K562 (cell line): Measurements from ENCODE around the gene SEPTIN8. TPM values are rescaled to one million over a fixed set of nuclear protein-coding genes. Genes with fewer than 3 reads are reported as not detected.

Source experiments
- ATAC-seq: fragments of 200-7000 bp; cut with Tn5 transposase; 3 replicates; pipeline ENCODE4 v1.9.1; 2020; ENCODE audit warnings: moderate library complexity
- BruUV-seq: library from RNA; stranded (reverse); fragments of 400-500 nt; replicated peaks from 2 replicates; lab custom pipeline; 2021; lab: Mats Ljungman, UMichigan
- CTCF ChIA-PET: fragments of 300-600 bp; formaldehyde crosslinking; extraction: SDS; loops from one replicate; lab custom pipeline; 2021; ENCODE audit warnings: low intra/inter-chr PET ratio; lab: Yijun Ruan, JAX
- POLR2A ChIA-PET: fragments of 300-600, 350-650 bp; sonication (Branson Sonifier 250); formaldehyde crosslinking; extraction: SDS; loops from one replicate; lab custom pipeline; 2021; ENCODE audit warnings: antibody characterized with exemption, inconsistent platforms; lab: Yijun Ruan, JAX
- DNase-seq, 4 experiments: peaks; one replicate each; pipeline versions ENCODE4 v3.0.0 to v3.0.0-alpha.2; 2011 to 2018; ENCODE audit warnings: low spot score in 3 of 4, mixed read lengths in 3 of 4; ENCODE audit errors: extremely low read depth in 1 of 4
- FAIRE-seq: peaks from 2 replicates; lab custom pipeline; 2011; peaks lifted over from hg19 to GRCh38; lab: Jason Lieb, UNC
- H2AFZ ChIP-seq: 2 replicates; pipeline ENCODE4 v1.6.0; 2011; ENCODE audit warnings: low read depth, low read length, control low read depth, inconsistent platforms
- H3K27ac ChIP-seq: fragments of 200-600 bp; 3 replicates; pipeline ENCODE4 v1.8.0; 2011; ENCODE audit warnings: low read depth, mild to moderate bottlenecking, control low read depth, inconsistent platforms, low read length, moderate library complexity, mixed read lengths; ENCODE audit errors: extremely low read depth
- H3K27me3 ChIP-seq, 2 experiments: fragments of 300-600 bp in 1 of 2; 2 replicates in 1 of 2; 3 replicates in 1 of 2; pipeline versions ENCODE4 v1.6.0 to v1.8.0; 2011; ENCODE audit warnings: inconsistent platforms in 2 of 2, low read length in 2 of 2, mild to moderate bottlenecking in 1 of 2, mixed read lengths in 1 of 2, moderate library complexity in 1 of 2; ENCODE audit not compliant: control insufficient read depth in 2 of 2, insufficient read depth in 2 of 2
- H3K36me3 ChIP-seq: fragments of 300-600 bp; 3 replicates; pipeline ENCODE4 v1.8.0; 2011; ENCODE audit warnings: mild to moderate bottlenecking, low read length, inconsistent platforms; ENCODE audit not compliant: control insufficient read depth, insufficient read depth
- H3K4me1 ChIP-seq, 2 experiments: fragments of 200-600 bp in 1 of 2; replicated peaks in 1 of 2; 2 replicates in 1 of 2; 3 replicates in 1 of 2; pipeline versions ENCODE4 v1.5.1 to v1.8.0; 2011; ENCODE audit warnings: inconsistent platforms in 2 of 2, low read length in 2 of 2, mild to moderate bottlenecking in 1 of 2, mixed read lengths in 1 of 2, moderate library complexity in 1 of 2; ENCODE audit not compliant: control insufficient read depth in 2 of 2, insufficient read depth in 2 of 2
- H3K4me2 ChIP-seq: 2 replicates; pipeline ENCODE4 v1.6.1; 2011; ENCODE audit warnings: low read length, control low read depth, inconsistent platforms, mixed read lengths; ENCODE audit not compliant: insufficient read depth
- H3K4me3 ChIP-seq: fragments of 200-600 bp; sonication (generic), shearing (Covaris generic); 2 replicates; pipeline ENCODE4 v1.5.1; 2016; ENCODE audit warnings: control low read depth, inconsistent platforms
- H3K79me2 ChIP-seq: fragments of 200-600 bp; 3 replicates; pipeline ENCODE4 v1.8.0; 2011; ENCODE audit warnings: low read length, inconsistent platforms; ENCODE audit not compliant: control insufficient read depth, insufficient read depth
- H3K9ac ChIP-seq, 2 experiments: 2 replicates each; pipeline versions ENCODE4 v1.6.0 to v1.6.1; 2011; ENCODE audit warnings: low read depth in 2 of 2, low read length in 2 of 2, control low read depth in 1 of 2, inconsistent platforms in 1 of 2, mild to moderate bottlenecking in 1 of 2, mixed read lengths in 1 of 2; ENCODE audit not compliant: insufficient read depth in 1 of 2
- H3K9me1 ChIP-seq: one replicate; pipeline ENCODE4 v1.6.0; 2011; ENCODE audit warnings: inconsistent platforms, mild to moderate bottlenecking, low read length, moderate library complexity; ENCODE audit not compliant: control insufficient read depth, insufficient read depth
- H3K9me3 ChIP-seq: replicated peaks from 2 replicates; pipeline ENCODE4 v1.5.1; 2011; ENCODE audit warnings: low read depth, low read length, inconsistent platforms; ENCODE audit not compliant: control insufficient read depth, insufficient read depth
- H4K20me1 ChIP-seq: replicated peaks from 2 replicates; pipeline ENCODE4 v1.6.1; 2011; ENCODE audit warnings: low read length, inconsistent platforms, mixed read lengths; ENCODE audit not compliant: control insufficient read depth, insufficient read depth
- BRCA1 ChIP-seq, 2 experiments: fragments of 450-650 bp in 1 of 2; sonication (generic) in 1 of 2; formaldehyde crosslinking in 1 of 2; IDR thresholded peaks; 2 replicates each; pipeline versions ENCODE4 v1.5.0 to v1.6.1; 2017 to 2020; ENCODE audit warnings: mild to moderate bottlenecking in 1 of 2, missing genetic modification reagents in 1 of 2
- CREBBP ChIP-seq: IDR thresholded peaks from one replicate; pipeline ENCODE4 v1.6.1; 2012; ENCODE audit warnings: low read depth, mild to moderate bottlenecking, control low read depth, inconsistent platforms, low read length
- FOXK1 ChIP-seq: sonication (generic); formaldehyde crosslinking; IDR thresholded peaks from 2 replicates; pipeline ENCODE4 v1.8.0; 2022; ENCODE audit warnings: missing genetic modification reagents, mild to moderate bottlenecking, borderline replicate concordance
- HNRNPK ChIP-seq: fragments of 200-400 bp; formaldehyde crosslinking; IDR thresholded peaks from one replicate; pipeline ENCODE4 v1.6.1; 2018; ENCODE audit warnings: mild to moderate bottlenecking, low read depth, low read length; ENCODE audit not compliant: poor library complexity, severe bottlenecking
- KLF16 ChIP-seq: IDR thresholded peaks from 2 replicates; pipeline ENCODE4 v1.6.1; 2016; ENCODE audit warnings: antibody characterized with exemption
- MIER1 ChIP-seq: fragments of 450-650 bp; IDR thresholded peaks from 2 replicates; pipeline ENCODE4 v1.6.1; 2016; ENCODE audit warnings: antibody characterized with exemption, mild to moderate bottlenecking, low read depth
- SAFB ChIP-seq: fragments of 200-400 bp; formaldehyde crosslinking; IDR thresholded peaks from 2 replicates; pipeline ENCODE4 v1.6.1; 2017; ENCODE audit warnings: low read depth, low read length, borderline replicate concordance
- SMARCB1 ChIP-seq: IDR thresholded peaks from 2 replicates; pipeline ENCODE4 v1.6.1; 2011; ENCODE audit warnings: improper control_type of control experiment, low read depth; ENCODE audit not compliant: insufficient read length
- SOX6 ChIP-seq: fragments of 450-650 bp; IDR thresholded peaks from 2 replicates; pipeline ENCODE4 v1.6.1; 2014; ENCODE audit warnings: mild to moderate bottlenecking
- SPI1 ChIP-seq: IDR thresholded peaks from 2 replicates; pipeline ENCODE4 v1.6.1; 2011; ENCODE audit warnings: low read depth, low read length, control low read depth, borderline replicate concordance
- TFAP4 ChIP-seq: sonication (generic); formaldehyde crosslinking; IDR thresholded peaks from 2 replicates; pipeline ENCODE4 v1.8.0; 2022; ENCODE audit warnings: missing genetic modification reagents, mild to moderate bottlenecking, moderate library complexity, borderline replicate concordance
- ZBTB17 ChIP-seq: fragments of 450-650 bp; formaldehyde crosslinking; IDR thresholded peaks from 2 replicates; pipeline ENCODE4 v1.4.0; 2020; ENCODE audit warnings: mild to moderate bottlenecking
- ZNF217 ChIP-seq: sonication (generic); formaldehyde crosslinking; IDR thresholded peaks from 2 replicates; pipeline ENCODE4 v1.8.0; 2022; ENCODE audit warnings: mild to moderate bottlenecking, missing genetic modification reagents
- ZNF668 ChIP-seq: fragments of 250-450 bp; sonication (Bioruptor Pico); IDR thresholded peaks from 2 replicates; pipeline ENCODE4 v1.8.0; 2022; ENCODE audit warnings: mild to moderate bottlenecking, inconsistent platforms
- WGBS: fragments of 100-300 bp; shearing (Covaris generic); methylation state at CpG from one replicate; pipeline ENCODE4 v1.1.6; 2016; ENCODE audit warnings: low coverage, mixed read lengths; ENCODE audit not compliant: insufficient coverage; ENCODE audit errors: missing lambda C conversion rate; 5-methylcytosine and 5-hydroxymethylcytosine counted together
- in situ Hi-C: fragments of 300-500 bp; cut with MboI; formaldehyde crosslinking; loops from 4 replicates; pipeline ENCODE4 v1.15.0; 2018; ENCODE audit warnings: inconsistent platforms, mixed read lengths
- intact Hi-C: fragments of 100-400 bp; cut with micrococcal nuclease; formaldehyde crosslinking; loops from 2 replicates; pipeline ENCODE4 v1.14.2; 2022
- polyA plus RNA-seq, 8 experiments: library from polyadenylated mRNA; depleted of rRNA in 4 of 8; stranded (reverse) in 5 of 8; unstranded in 3 of 8; fragments of >200 nt; fragmentation: Nextera tagmentation in 2 of 8; fragmentation: Illumina TruSeq in 1 of 8; extraction: Ambion mirVana in 2 of 8; extraction: Trizol in 1 of 8; gene quantifications; 2 replicates each; pipeline versions ENCODE4 v1.2.1 to v1.2.3, GENCODE V29; 2011 to 2014; ENCODE audit warnings: inconsistent platforms in 1 of 8, missing spikeins in 1 of 8
- total RNA-seq, 7 experiments: library from RNA; depleted of rRNA in 6 of 7; stranded (reverse); fragments of >200 nt in 6 of 7; fragmentation: Illumina TruSeq in 2 of 7; extraction: Trizol in 2 of 7; gene quantifications; 2 replicates each; pipeline versions ENCODE4 v1.2.1 to v1.2.3, GENCODE V29; 2011 to 2021; ENCODE audit warnings: low replicate concordance in 1 of 7
- TF ChIP-seq, protein P1 (sequence below): fragments of 450-650 bp; IDR thresholded peaks from 2 replicates; pipeline ENCODE4 v1.6.1; 2014; ENCODE audit warnings: low read depth, mild to moderate bottlenecking, moderate library complexity, borderline replicate concordance
- TF ChIP-seq, protein P2 (sequence below), 2 experiments: fragments of 450-650 bp; IDR thresholded peaks; 2 replicates each; pipeline ENCODE4 v1.6.1; 2018; ENCODE audit warnings: mild to moderate bottlenecking in 2 of 2, low read depth in 1 of 2; ENCODE audit not compliant: partially characterized antibody in 2 of 2

Gene SEPTIN8
- total and polyA plus RNA-seq, 9 of the 15 experiments (the other 6 are each of a cell fraction or from before 2014, with no cell fraction given) = 19.3 to 142 (median 101) TPM

DNA sequence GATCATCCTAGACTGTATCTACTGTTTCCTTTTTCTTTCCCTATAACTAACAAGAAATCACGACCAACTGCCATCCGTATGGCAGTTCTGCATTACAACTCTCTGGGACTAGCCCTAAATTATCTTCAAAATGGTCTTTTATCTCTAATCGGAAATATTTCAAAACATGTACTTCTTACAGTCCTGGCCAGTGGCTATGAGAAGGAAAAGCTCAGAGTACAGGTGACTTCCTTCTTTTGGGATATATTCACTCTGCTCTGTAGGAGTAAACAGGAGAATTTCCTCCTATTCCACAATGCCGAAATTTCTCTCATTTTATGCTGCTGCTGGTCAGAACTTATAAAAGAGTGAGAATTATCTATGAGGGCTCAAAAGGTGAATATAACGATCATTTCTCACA, 1.8 kb upstream of the SEPTIN8 start:
- H3K4me2 ChIP-seq = peak overlapping the region; percentile 84
- H3K4me1 ChIP-seq = peaks cover 39 to 52% of the 10 kb centered on the region in 2 experiments
- no peak for DNase-seq
- H3K9me3 ChIP-seq = no peaks in the 10 kb centered on the region
- H3K79me2 ChIP-seq = peaks cover 45% of the 10 kb centered on the region
- H2AFZ ChIP-seq = peak overlapping the region; percentile 84
- 12% methylated on average over 5 of the region's 5 CpGs for WGBS
- H3K27ac ChIP-seq = peak overlapping the region; percentile 79; the same call in 2 of the 3 replicates
- in situ Hi-C loops = no loop called here
- BruUV-seq = no TSS peak
- intact Hi-C loops = loop anchor here (2.0 kb wide), 1 partner anchor 42 kb away; no protein-coding TSS in a partner anchor
- CTCF ChIA-PET = no interaction called here
- no peaks in the 10 kb centered on the region; the same call in 1 of the 2 replicates for H4K20me1 ChIP-seq
- H3K4me3 ChIP-seq = no peak overlapping the region
- H3K9ac ChIP-seq = peak overlapping the region in 1 of 2 experiments; percentile 81; a peak in 2 of 4 replicates
- no peak for ATAC-seq
- no peaks in the 10 kb centered on the region for H3K27me3 ChIP-seq
- FAIRE-seq = peak; percentile 6
- peaks cover 8% of the 10 kb centered on the region; the same call in 1 of the 3 replicates for H3K36me3 ChIP-seq
- POLR2A ChIA-PET = interaction anchor here (1.0 to 1.4 kb wide), 6 partner anchors 9 to 118 kb away, joined by 3 to 5 read pairs (median 4); no protein-coding TSS in a partner anchor
- no peaks in the 10 kb centered on the region for H3K9me1 ChIP-seq
- TF ChIP-seq TFAP4 (no peak), BRCA1 (IDR thresholded peaks at IDR 0.05) (no peak), BRCA1 (CRISPR knock-in tag; IDR thresholded peaks at IDR 0.05) (no peak), ZNF668 (CRISPR knock-in tag) (no peak), SAFB (no peak), ZBTB17 (no peak), SPI1 (peak; percentile 54; the same call in 1 of the 2 replicates), MIER1 (no peak), CREBBP (no peak), SMARCB1 (no peak), SOX6 (no peak), KLF16 (no peak), HNRNPK (no peak), ZNF217 (CRISPR knock-in tag) (no peak), FOXK1 (no peak)
- TF ChIP-seq, protein P1, sequence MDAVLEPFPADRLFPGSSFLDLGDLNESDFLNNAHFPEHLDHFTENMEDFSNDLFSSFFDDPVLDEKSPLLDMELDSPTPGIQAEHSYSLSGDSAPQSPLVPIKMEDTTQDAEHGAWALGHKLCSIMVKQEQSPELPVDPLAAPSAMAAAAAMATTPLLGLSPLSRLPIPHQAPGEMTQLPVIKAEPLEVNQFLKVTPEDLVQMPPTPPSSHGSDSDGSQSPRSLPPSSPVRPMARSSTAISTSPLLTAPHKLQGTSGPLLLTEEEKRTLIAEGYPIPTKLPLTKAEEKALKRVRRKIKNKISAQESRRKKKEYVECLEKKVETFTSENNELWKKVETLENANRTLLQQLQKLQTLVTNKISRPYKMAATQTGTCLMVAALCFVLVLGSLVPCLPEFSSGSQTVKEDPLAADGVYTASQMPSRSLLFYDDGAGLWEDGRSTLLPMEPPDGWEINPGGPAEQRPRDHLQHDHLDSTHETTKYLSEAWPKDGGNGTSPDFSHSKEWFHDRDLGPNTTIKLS = no peak
- TF ChIP-seq, protein P2, sequence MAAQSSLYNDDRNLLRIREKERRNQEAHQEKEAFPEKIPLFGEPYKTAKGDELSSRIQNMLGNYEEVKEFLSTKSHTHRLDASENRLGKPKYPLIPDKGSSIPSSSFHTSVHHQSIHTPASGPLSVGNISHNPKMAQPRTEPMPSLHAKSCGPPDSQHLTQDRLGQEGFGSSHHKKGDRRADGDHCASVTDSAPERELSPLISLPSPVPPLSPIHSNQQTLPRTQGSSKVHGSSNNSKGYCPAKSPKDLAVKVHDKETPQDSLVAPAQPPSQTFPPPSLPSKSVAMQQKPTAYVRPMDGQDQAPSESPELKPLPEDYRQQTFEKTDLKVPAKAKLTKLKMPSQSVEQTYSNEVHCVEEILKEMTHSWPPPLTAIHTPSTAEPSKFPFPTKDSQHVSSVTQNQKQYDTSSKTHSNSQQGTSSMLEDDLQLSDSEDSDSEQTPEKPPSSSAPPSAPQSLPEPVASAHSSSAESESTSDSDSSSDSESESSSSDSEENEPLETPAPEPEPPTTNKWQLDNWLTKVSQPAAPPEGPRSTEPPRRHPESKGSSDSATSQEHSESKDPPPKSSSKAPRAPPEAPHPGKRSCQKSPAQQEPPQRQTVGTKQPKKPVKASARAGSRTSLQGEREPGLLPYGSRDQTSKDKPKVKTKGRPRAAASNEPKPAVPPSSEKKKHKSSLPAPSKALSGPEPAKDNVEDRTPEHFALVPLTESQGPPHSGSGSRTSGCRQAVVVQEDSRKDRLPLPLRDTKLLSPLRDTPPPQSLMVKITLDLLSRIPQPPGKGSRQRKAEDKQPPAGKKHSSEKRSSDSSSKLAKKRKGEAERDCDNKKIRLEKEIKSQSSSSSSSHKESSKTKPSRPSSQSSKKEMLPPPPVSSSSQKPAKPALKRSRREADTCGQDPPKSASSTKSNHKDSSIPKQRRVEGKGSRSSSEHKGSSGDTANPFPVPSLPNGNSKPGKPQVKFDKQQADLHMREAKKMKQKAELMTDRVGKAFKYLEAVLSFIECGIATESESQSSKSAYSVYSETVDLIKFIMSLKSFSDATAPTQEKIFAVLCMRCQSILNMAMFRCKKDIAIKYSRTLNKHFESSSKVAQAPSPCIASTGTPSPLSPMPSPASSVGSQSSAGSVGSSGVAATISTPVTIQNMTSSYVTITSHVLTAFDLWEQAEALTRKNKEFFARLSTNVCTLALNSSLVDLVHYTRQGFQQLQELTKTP (IDR thresholded peaks at IDR 0.05; ENCODE audit: low read depth in 1 of 2, partially characterized antibody in 2 of 2) = peak in 1 of 2 experiments; percentile 29
